ENCODE measurements around the gene DCLK1. TPM values are rescaled to one million over a fixed set of nuclear protein-coding genes. Genes with fewer than 3 reads are reported as not detected.

Gene DCLK1
- total RNA-seq, 1 experiment from 2014 or later, result not detected

DNA sequence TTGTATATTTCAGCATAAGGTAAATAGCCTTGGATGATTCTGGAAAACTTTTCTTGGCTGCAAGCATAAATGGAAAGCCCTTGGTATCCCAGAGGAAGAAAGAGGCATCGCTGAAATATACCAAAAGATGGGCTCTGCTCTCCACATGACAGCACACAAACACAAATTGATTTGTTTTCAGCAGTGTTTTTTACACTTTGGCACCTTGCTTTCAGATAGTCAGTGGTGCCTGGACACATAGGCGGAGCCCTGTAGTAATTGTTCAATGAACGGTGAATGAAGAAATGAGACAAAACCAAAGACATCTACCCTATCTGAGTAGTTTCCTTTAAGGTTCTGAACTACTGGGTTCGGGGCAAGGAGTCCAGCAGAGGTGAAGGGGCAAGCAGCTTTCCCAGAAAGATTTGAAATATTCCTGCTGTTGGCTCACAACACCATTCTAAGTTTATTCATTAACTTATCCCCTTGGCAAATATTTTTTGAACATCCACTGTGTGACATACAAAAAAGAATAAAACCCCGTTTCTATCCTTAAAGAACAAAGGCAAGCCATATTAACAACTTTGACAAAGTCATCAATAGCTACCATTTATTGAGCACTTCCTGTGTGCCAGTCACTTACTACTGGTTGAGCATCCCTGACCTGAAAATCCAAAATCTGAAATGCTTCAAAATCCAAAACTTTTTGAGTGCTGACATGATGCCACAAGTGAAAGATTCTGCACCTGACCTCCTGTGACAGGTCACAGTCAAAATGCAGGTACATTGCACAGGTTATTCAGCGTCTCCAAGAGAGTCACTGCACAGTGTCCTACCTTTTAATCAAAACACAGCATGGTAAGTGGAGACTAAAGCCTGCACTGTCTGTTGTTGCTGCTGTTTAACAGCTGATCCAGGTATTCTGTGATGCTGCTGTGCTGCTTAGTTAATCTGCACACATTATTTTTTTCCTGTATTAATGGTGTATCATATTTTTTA lies 238.1 kb downstream of the DCLK1 start:
- peaks cover 6% of the 10 kb centered on the region for H3K4me1 ChIP-seq (ENCODE audit: low read length)
- H4K20me1 ChIP-seq (ENCODE audit: insufficient read depth, low read depth, low read length), result no peaks in the 10 kb centered on the region
- no peak overlapping the region for H2AFZ ChIP-seq (ENCODE audit: low read length)
- H3K79me2 ChIP-seq (ENCODE audit: low read length), result no peaks in the 10 kb centered on the region
- H3K4me2 ChIP-seq (ENCODE audit: low read depth, low read length, poor library complexity, severe bottlenecking), result no peak overlapping the region
- H3K9me2 ChIP-seq (replicated peaks; ENCODE audit: insufficient read depth, low read length), result no peaks in the 10 kb centered on the region
- H3K27ac ChIP-seq (ENCODE audit: low read length), result no peak overlapping the region
- H3K9me3 ChIP-seq (ENCODE audit: low read length), result no peaks in the 10 kb centered on the region
- no peaks in the 10 kb centered on the region for H3K36me3 ChIP-seq (ENCODE audit: insufficient read depth, low read length)
- no peak for DNase-seq
- H3K9ac ChIP-seq (ENCODE audit: low read length), result no peak overlapping the region
- no peaks in the 10 kb centered on the region for H3K27me3 ChIP-seq (ENCODE audit: low read length)
- H3K4me3 ChIP-seq (ENCODE audit: low read length), result no peak overlapping the region

DNA sequence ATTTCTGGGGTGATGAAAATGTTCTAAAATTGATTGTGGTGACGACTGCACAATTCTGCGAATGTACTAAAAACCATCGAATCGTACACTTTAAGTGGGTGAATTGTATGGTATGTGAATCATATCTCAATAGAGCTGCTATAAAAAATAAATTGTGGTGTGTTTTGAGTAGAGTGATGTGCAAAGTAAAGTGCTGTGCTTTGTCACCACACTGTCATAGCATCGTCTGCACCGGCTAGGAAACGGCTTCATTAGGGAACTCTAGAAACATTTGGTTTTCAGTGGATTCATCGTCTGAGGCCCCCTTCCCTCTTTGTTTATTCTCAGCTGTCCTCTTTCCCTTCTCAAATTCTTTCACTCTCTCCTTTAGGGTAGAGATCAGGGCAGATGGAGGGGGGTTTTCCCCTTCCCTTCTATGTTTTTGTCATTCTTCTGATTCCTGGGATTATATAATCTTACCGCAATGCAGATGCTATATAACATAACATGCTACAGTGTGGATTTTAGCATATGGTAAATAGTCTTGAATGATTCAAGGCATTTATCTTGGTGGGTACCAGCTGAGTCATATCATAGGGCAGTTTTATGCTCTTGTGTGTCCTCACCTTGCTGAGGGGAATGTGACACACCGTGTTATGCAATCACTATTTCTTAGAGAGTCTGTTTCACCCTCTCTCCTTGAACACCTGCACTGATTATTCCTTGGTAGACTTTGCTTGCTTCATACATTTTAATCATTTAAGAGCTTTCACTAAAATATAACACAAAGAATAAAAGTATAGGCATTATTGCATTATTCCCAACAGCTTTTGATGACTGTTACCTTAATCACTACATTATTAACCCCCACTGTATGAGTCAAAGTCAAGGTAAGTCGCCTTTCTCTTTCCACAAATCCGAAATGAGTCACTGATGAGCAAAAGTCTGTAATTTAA lies 239.4 kb downstream of the DCLK1 start:
- Histone ChIP-seq H3K4me1 (ENCODE audit: low read length) (peaks cover 6% of the 10 kb centered on the region), H3K9me3 (ENCODE audit: low read length) (no peaks in the 10 kb centered on the region), H3K27ac (ENCODE audit: low read length) (no peak overlapping the region), H4K20me1 (ENCODE audit: insufficient read depth, low read depth, low read length) (no peaks in the 10 kb centered on the region), H3K4me3 (ENCODE audit: low read length) (no peak overlapping the region), H3K36me3 (ENCODE audit: insufficient read depth, low read length) (no peaks in the 10 kb centered on the region), H3K9ac (ENCODE audit: low read length) (no peak overlapping the region), H3K9me2 (replicated peaks; ENCODE audit: insufficient read depth, low read length) (no peaks in the 10 kb centered on the region), H2AFZ (ENCODE audit: low read length) (no peak overlapping the region), H3K79me2 (ENCODE audit: low read length) (no peaks in the 10 kb centered on the region), H3K4me2 (ENCODE audit: low read depth, low read length, poor library complexity, severe bottlenecking) (no peak overlapping the region), H3K27me3 (ENCODE audit: low read length) (no peaks in the 10 kb centered on the region)
- DNase-seq, result no peak

DNA sequence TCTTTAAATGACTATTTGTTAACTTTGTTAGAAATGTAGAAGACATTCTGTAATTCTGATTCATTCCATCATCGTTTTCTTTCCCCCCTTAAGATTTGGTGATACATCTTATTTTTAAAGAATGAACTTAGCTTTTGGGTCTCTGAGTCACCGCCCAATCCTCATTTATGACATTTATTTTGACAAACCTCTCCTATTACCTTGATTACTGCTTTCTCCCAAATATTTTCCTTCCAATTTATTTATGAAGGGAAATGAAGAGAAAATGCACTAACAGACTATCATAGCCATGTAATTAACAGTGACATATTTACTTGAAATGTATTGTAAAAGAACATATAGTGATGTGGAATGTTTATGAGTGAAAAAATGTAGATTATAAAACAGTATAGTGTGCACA lies 241.6 kb downstream of the DCLK1 start:
- Histone ChIP-seq H3K9ac (ENCODE audit: low read length) (no peak overlapping the region), H3K4me2 (ENCODE audit: low read depth, low read length, poor library complexity, severe bottlenecking) (no peak overlapping the region), H3K9me2 (replicated peaks; ENCODE audit: insufficient read depth, low read length) (no peaks in the 10 kb centered on the region), H4K20me1 (ENCODE audit: insufficient read depth, low read depth, low read length) (no peaks in the 10 kb centered on the region), H3K36me3 (ENCODE audit: insufficient read depth, low read length) (no peaks in the 10 kb centered on the region), H3K9me3 (ENCODE audit: low read length) (no peaks in the 10 kb centered on the region), H3K27ac (ENCODE audit: low read length) (no peak overlapping the region), H3K4me3 (ENCODE audit: low read length) (no peak overlapping the region), H2AFZ (ENCODE audit: low read length) (no peak overlapping the region), H3K79me2 (ENCODE audit: low read length) (no peaks in the 10 kb centered on the region), H3K27me3 (ENCODE audit: low read length) (no peaks in the 10 kb centered on the region), H3K4me1 (ENCODE audit: low read length) (peaks cover 6% of the 10 kb centered on the region)
- no peak for DNase-seq

DNA sequence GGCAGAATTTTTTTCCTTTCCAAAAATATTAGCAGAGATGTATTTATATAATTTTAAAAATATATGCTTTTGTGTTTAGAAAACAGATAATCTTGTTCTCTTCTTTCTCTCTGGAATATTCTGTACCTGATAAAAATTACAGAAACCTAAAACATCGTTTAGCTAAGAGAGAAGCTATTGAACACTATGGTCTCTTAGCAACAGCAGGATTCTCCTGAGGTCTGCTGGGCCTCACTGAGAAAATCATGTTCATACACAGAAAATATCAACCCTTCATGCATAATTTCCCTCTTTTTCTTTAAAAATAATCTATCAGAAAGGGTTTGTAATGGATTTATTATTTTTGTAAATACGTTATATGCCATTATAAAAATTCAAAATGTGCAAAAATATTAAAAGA lies 242.2 kb downstream of the DCLK1 start:
- Histone ChIP-seq H3K79me2 (ENCODE audit: low read length) (no peaks in the 10 kb centered on the region), H3K4me3 (ENCODE audit: low read length) (no peak overlapping the region), H3K4me1 (ENCODE audit: low read length) (peaks cover 6% of the 10 kb centered on the region), H3K9me3 (ENCODE audit: low read length) (no peaks in the 10 kb centered on the region), H3K9ac (ENCODE audit: low read length) (no peak overlapping the region), H3K27me3 (ENCODE audit: low read length) (no peaks in the 10 kb centered on the region), H3K27ac (ENCODE audit: low read length) (no peak overlapping the region), H3K4me2 (ENCODE audit: low read depth, low read length, poor library complexity, severe bottlenecking) (no peak overlapping the region), H3K9me2 (replicated peaks; ENCODE audit: insufficient read depth, low read length) (no peaks in the 10 kb centered on the region), H3K36me3 (ENCODE audit: insufficient read depth, low read length) (no peaks in the 10 kb centered on the region), H2AFZ (ENCODE audit: low read length) (no peak overlapping the region), H4K20me1 (ENCODE audit: insufficient read depth, low read depth, low read length) (no peaks in the 10 kb centered on the region)
- DNase-seq, result no peak

DNA sequence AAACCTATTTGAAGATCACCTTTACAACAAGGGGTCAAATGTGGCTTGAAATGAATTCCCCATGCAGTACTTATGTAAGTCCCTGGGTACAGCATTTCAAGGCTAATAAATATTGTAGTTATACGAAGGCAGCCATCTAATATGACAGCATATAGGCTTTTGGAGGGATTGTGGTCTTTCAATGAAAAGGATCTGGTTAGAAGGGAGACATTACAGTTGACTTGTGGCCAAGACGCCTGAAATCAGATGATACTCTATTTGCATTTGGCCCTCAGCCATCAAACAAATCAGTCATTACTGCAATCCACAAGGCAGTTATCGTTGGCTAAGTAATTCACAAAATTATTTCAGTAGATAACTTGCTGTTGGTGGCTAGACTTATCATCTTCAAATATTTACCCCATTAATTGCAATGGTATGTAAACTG lies 242.7 kb downstream of the DCLK1 start:
- H3K4me1 ChIP-seq (ENCODE audit: low read length), result peaks cover 6% of the 10 kb centered on the region
- no peak overlapping the region for H3K9ac ChIP-seq (ENCODE audit: low read length)
- DNase-seq, result peak; percentile 43
- no peak overlapping the region for H3K4me2 ChIP-seq (ENCODE audit: low read depth, low read length, poor library complexity, severe bottlenecking)
- no peak overlapping the region for H3K27ac ChIP-seq (ENCODE audit: low read length)
- no peaks in the 10 kb centered on the region for H3K36me3 ChIP-seq (ENCODE audit: insufficient read depth, low read length)
- no peaks in the 10 kb centered on the region for H3K79me2 ChIP-seq (ENCODE audit: low read length)
- H2AFZ ChIP-seq (ENCODE audit: low read length), result no peak overlapping the region
- H3K9me3 ChIP-seq (ENCODE audit: low read length), result no peaks in the 10 kb centered on the region
- no peaks in the 10 kb centered on the region for H3K27me3 ChIP-seq (ENCODE audit: low read length)
- no peaks in the 10 kb centered on the region for H4K20me1 ChIP-seq (ENCODE audit: insufficient read depth, low read depth, low read length)
- no peaks in the 10 kb centered on the region for H3K9me2 ChIP-seq (replicated peaks; ENCODE audit: insufficient read depth, low read length)
- H3K4me3 ChIP-seq (ENCODE audit: low read length), result no peak overlapping the region

DNA sequence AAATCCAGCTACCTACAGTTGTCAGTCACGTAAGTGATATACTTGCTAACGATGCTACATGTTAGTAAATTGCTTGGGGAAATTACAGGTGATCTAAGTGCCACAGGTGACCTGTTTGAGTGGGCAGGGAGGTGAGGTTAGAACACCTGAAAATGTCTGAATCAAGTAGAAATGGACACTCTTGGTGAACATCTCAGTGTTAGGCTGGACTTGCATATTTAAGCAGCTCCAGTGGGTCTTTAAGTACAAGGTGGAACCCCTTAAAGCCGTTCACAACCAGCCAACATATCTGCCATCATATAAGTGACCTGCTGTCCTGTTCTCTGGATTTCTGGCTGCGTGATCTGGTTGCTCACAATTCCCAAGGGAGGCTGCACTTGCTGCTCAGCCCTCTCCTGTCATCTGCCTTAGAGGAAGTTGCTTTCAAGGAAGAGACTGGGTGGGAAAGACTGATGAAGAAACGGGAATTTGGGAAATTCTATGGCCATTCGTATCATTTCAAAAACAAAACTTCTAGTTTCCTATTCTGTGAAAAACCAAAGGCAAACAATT lies 244.0 kb downstream of the DCLK1 start:
- H4K20me1 ChIP-seq (ENCODE audit: insufficient read depth, low read depth, low read length), result no peaks in the 10 kb centered on the region
- H3K4me3 ChIP-seq (ENCODE audit: low read length), result no peak overlapping the region
- no peak overlapping the region for H3K27ac ChIP-seq (ENCODE audit: low read length)
- no peaks in the 10 kb centered on the region for H3K9me3 ChIP-seq (ENCODE audit: low read length)
- no peaks in the 10 kb centered on the region for H3K9me2 ChIP-seq (replicated peaks; ENCODE audit: insufficient read depth, low read length)
- H3K27me3 ChIP-seq (ENCODE audit: low read length), result no peaks in the 10 kb centered on the region
- DNase-seq, result no peak
- H3K4me2 ChIP-seq (ENCODE audit: low read depth, low read length, poor library complexity, severe bottlenecking), result no peak overlapping the region
- H3K4me1 ChIP-seq (ENCODE audit: low read length), result peaks cover 6% of the 10 kb centered on the region
- no peak overlapping the region for H2AFZ ChIP-seq (ENCODE audit: low read length)
- H3K36me3 ChIP-seq (ENCODE audit: insufficient read depth, low read length), result no peaks in the 10 kb centered on the region
- H3K9ac ChIP-seq (ENCODE audit: low read length), result no peak overlapping the region
- H3K79me2 ChIP-seq (ENCODE audit: low read length), result no peaks in the 10 kb centered on the region

DNA sequence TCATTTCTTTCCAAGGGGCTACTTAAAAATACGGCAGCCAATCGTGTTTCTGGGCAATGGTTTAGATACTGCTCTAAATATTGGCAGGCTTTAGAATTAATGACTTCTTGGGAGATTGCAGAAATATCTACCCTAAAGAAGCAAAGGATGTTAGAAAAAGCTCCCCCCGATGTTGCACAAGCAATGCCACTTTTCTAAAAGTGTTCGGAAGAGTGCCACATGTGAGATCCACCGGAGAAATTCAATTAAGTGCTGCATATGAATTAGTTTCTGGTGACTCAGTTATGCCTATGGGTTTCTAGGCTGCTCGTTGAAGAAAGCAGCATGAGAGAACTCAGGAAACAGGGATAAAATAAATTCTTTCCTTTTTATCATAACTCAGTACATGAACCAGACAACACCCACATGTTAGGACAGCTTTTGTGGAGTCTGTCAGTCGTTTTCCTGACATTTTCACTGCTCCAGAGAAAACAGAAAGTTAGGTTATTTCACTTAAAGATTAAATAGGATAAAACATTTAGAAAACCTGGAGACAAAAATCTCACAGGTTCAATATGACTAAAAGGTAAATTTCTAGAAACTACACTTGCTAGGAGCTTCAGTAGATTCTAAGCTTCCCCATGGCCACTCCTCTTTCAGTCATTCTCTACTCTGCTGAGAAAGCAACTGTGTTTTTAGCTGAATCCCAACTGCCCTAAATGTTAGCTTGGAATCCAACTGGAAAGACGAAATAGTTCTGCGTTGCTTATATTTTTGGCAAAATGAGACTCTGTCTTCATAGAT lies 244.7 kb downstream of the DCLK1 start:
- H3K36me3 ChIP-seq (ENCODE audit: insufficient read depth, low read length), result no peaks in the 10 kb centered on the region
- H3K4me1 ChIP-seq (ENCODE audit: low read length), result peaks cover 6% of the 10 kb centered on the region
- no peaks in the 10 kb centered on the region for H3K27me3 ChIP-seq (ENCODE audit: low read length)
- no peaks in the 10 kb centered on the region for H3K9me3 ChIP-seq (ENCODE audit: low read length)
- no peaks in the 10 kb centered on the region for H3K79me2 ChIP-seq (ENCODE audit: low read length)
- no peak overlapping the region for H3K27ac ChIP-seq (ENCODE audit: low read length)
- no peak overlapping the region for H3K9ac ChIP-seq (ENCODE audit: low read length)
- H3K4me3 ChIP-seq (ENCODE audit: low read length), result no peak overlapping the region
- H2AFZ ChIP-seq (ENCODE audit: low read length), result no peak overlapping the region
- H3K4me2 ChIP-seq (ENCODE audit: low read depth, low read length, poor library complexity, severe bottlenecking), result no peak overlapping the region
- H4K20me1 ChIP-seq (ENCODE audit: insufficient read depth, low read depth, low read length), result no peaks in the 10 kb centered on the region
- no peak for DNase-seq
- H3K9me2 ChIP-seq (replicated peaks; ENCODE audit: insufficient read depth, low read length), result no peaks in the 10 kb centered on the region

Measured in Karpas-422 (cell line).